ENCODE results near the gene CD200R1.

Gene CD200R1

GRCh38 chr3:112974894-112975293 lies at the start of gene CD200R1:
CD200R1 (minus strand) TSS chr3:112975103; CDS start chr3:112974857, 246 bp downstream.
- no peak within 1 kb of the TSS for H3K27ac ChIP-seq (ENCODE audit: extremely low read depth, low read depth, low read length)
- ChIA-PET CTCF (no interaction called here), POLR2A (no interaction called here)
- no peak for TF ChIP-seq ZNF433 (tag by site-specific recombination; IDR thresholded peaks at IDR 0.05; ENCODE audit: low read depth)
- no peak for TF ChIP-seq HOXA7 (CRISPR knock-in tag; IDR thresholded peaks at IDR 0.05; ENCODE audit: borderline replicate concordance)
- no peaks in the 10 kb centered on the region for H3K9me3 ChIP-seq (ENCODE audit: control insufficient read depth, insufficient read depth, low read depth, low read length)
- H3K36me3 ChIP-seq (ENCODE audit: control insufficient read depth in 2 of 2, insufficient read depth in 1 of 2, low read length in 2 of 2) = no peaks in the 10 kb centered on the region
- no peak within 1 kb of the TSS for H3K4me3 ChIP-seq (ENCODE audit: low read depth, low read length)
- H3K4me1 ChIP-seq (ENCODE audit: control insufficient read depth, insufficient read depth, low read length) = no peaks in the 10 kb centered on the region

GRCh38 chr3:113021471-113021870 lies 46.6 kb upstream of the CD200R1 start:
- H3K27ac ChIP-seq (ENCODE audit: extremely low read depth, low read depth, low read length) = no peak overlapping the region
- H3K9me3 ChIP-seq (ENCODE audit: control insufficient read depth, insufficient read depth, low read depth, low read length) = no peaks in the 10 kb centered on the region
- CTCF ChIA-PET = interaction anchor here (0.9 kb wide), 1 partner anchor 13 kb away, joined by 3 read pairs; no protein-coding TSS in a partner anchor
- peaks cover 4% of the 10 kb centered on the region for H3K4me1 ChIP-seq (ENCODE audit: control insufficient read depth, insufficient read depth, low read length)
- H3K36me3 ChIP-seq (ENCODE audit: control insufficient read depth in 2 of 2, insufficient read depth in 1 of 2, low read length in 2 of 2) = peaks cover 0 to 9% of the 10 kb centered on the region in 2 experiments; a peak in 1 of 3 replicates
- no peak overlapping the region for H3K4me3 ChIP-seq (ENCODE audit: low read depth, low read length)
- no peak for TF ChIP-seq ZNF280D (tag by site-specific recombination; IDR thresholded peaks at IDR 0.05)
- no peak for TF ChIP-seq ZNF426 (tag by site-specific recombination; IDR thresholded peaks at IDR 0.05)
- no peak for TF ChIP-seq ELK4 (IDR thresholded peaks at IDR 0.05; ENCODE audit: borderline replicate concordance, low read depth, low read length)
- TF ChIP-seq ZNF707 (tag by site-specific recombination; IDR thresholded peaks at IDR 0.05) = no peak
- no peak for TF ChIP-seq ZNF175 (tag by site-specific recombination; IDR thresholded peaks at IDR 0.05)
- no peak for TF ChIP-seq ZNF26 (tag by site-specific recombination; IDR thresholded peaks at IDR 0.05)
- TF ChIP-seq HIC1 (tag by site-specific recombination; IDR thresholded peaks at IDR 0.05) = no peak
- TF ChIP-seq ZNF670 (tag by site-specific recombination; IDR thresholded peaks at IDR 0.05; ENCODE audit: low read depth) = no peak
- no peak for TF ChIP-seq ZSCAN5A (tag by site-specific recombination; IDR thresholded peaks at IDR 0.05)
- TF ChIP-seq ZNF580 (tag by site-specific recombination; IDR thresholded peaks at IDR 0.05) = no peak
- no peak for TF ChIP-seq ZNF791 (tag by site-specific recombination; IDR thresholded peaks at IDR 0.05)
- no peak for TF ChIP-seq ZEB2 (tag by site-specific recombination; IDR thresholded peaks at IDR 0.05)
- TF ChIP-seq ZNF48 (tag by site-specific recombination; IDR thresholded peaks at IDR 0.05) = no peak
- no peak for TF ChIP-seq ZNF433 (tag by site-specific recombination; IDR thresholded peaks at IDR 0.05; ENCODE audit: low read depth)
- no peak for TF ChIP-seq ZNF692 (tag by site-specific recombination; IDR thresholded peaks at IDR 0.05)
- TF ChIP-seq SALL2 (tag by site-specific recombination; IDR thresholded peaks at IDR 0.05; ENCODE audit: borderline replicate concordance) = no peak
- no peak for TF ChIP-seq ZNF548 (tag by site-specific recombination; IDR thresholded peaks at IDR 0.05)
- TF ChIP-seq IKZF3 (tag by site-specific recombination; IDR thresholded peaks at IDR 0.05) = no peak
- POLR2A ChIA-PET = no interaction called here
